ENCODE results near the gene ELMO2. TPM values are rescaled to one million over a fixed set of nuclear protein-coding genes. Genes with fewer than 3 reads are reported as not detected.

Gene ELMO2
- total RNA-seq, 1 donor from 2014 or later, result 53.3 TPM

- H3K4me3 Mint-ChIP-seq, result no peak overlapping the region
- peaks cover 12% of the 10 kb centered on the region for H3F3A ChIP-seq (ENCODE audit: low read depth)
- H2AFZ ChIP-seq (replicated peaks), result no peak overlapping the region
- H3K9ac ChIP-seq, result no peak overlapping the region
- no peak overlapping the region for H3K4me2 ChIP-seq
- no peaks in the 10 kb centered on the region for H3K79me2 ChIP-seq (ENCODE audit: low read depth)
- no peaks in the 10 kb centered on the region for H3K27me3 ChIP-seq
- peaks cover 15% of the 10 kb centered on the region for H3K4me1 ChIP-seq
- H3K27ac ChIP-seq, result no peak overlapping the region
- no peak overlapping the region for H3K27ac Mint-ChIP-seq
- peaks cover 3% of the 10 kb centered on the region for H3K4me1 Mint-ChIP-seq
- DNase-seq (ENCODE audit: low spot score), result no peak
- no peaks in the 10 kb centered on the region for H3K36me3 ChIP-seq
- TF ChIP-seq EZH2phosphoT487 (IDR thresholded peaks at IDR 0.05) (no peak), EZH2 (IDR thresholded peaks at IDR 0.05) (no peak), CTCF (IDR thresholded peaks at IDR 0.05) (no peak)
- H3K27me3 Mint-ChIP-seq (ENCODE audit: insufficient read depth, low read depth), result peaks cover 2% of the 10 kb centered on the region
- H3K36me3 Mint-ChIP-seq, result no peaks in the 10 kb centered on the region
- no peaks in the 10 kb centered on the region for H4K20me1 ChIP-seq (ENCODE audit: low read depth)
- no peaks in the 10 kb centered on the region for H3K9me3 Mint-ChIP-seq
- H3K4me3 ChIP-seq, result no peak overlapping the region
- no peaks in the 10 kb centered on the region for H3K9me3 ChIP-seq (ENCODE audit: low read depth)
Observed at GRCh38 chr20:46420878-46421277, 14.5 kb upstream of the ELMO2 start.

GRCh38 chr20:46419882-46420281 is 13.5 kb upstream of the ELMO2 start:
- no peaks in the 10 kb centered on the region for H4K20me1 ChIP-seq (ENCODE audit: low read depth)
- no peaks in the 10 kb centered on the region for H3K36me3 Mint-ChIP-seq
- H3K9ac ChIP-seq, result no peak overlapping the region
- H3K27me3 Mint-ChIP-seq (ENCODE audit: insufficient read depth, low read depth), result peaks cover 2% of the 10 kb centered on the region
- no peaks in the 10 kb centered on the region for H3K36me3 ChIP-seq
- no peaks in the 10 kb centered on the region for H3K27me3 ChIP-seq
- H3K9me3 ChIP-seq (ENCODE audit: low read depth), result no peaks in the 10 kb centered on the region
- TF ChIP-seq CTCF (IDR thresholded peaks at IDR 0.05), result no peak
- TF ChIP-seq EZH2phosphoT487 (IDR thresholded peaks at IDR 0.05), result no peak
- TF ChIP-seq EZH2 (IDR thresholded peaks at IDR 0.05), result no peak
- no peak overlapping the region for H3K4me2 ChIP-seq
- peaks cover 6% of the 10 kb centered on the region for H3K4me1 Mint-ChIP-seq
- H3K4me1 ChIP-seq, result peaks cover 15% of the 10 kb centered on the region
- peaks cover 12% of the 10 kb centered on the region for H3F3A ChIP-seq (ENCODE audit: low read depth)
- no peak overlapping the region for H2AFZ ChIP-seq (replicated peaks)
- H3K4me3 ChIP-seq, result no peak overlapping the region
- H3K4me3 Mint-ChIP-seq, result no peak overlapping the region
- no peaks in the 10 kb centered on the region for H3K79me2 ChIP-seq (ENCODE audit: low read depth)
- H3K9me3 Mint-ChIP-seq, result no peaks in the 10 kb centered on the region
- no peak for DNase-seq (ENCODE audit: low spot score)
- H3K27ac ChIP-seq, result no peak overlapping the region
- H3K27ac Mint-ChIP-seq, result no peak overlapping the region

- Mint-ChIP-seq H3K27me3 (ENCODE audit: insufficient read depth, low read depth) (peaks cover 4% of the 10 kb centered on the region), H3K4me1 (peaks cover 7% of the 10 kb centered on the region), H3K4me3 (no peak overlapping the region), H3K36me3 (no peaks in the 10 kb centered on the region), H3K27ac (no peak overlapping the region), H3K9me3 (no peaks in the 10 kb centered on the region)
- peaks cover 4% of the 10 kb centered on the region for H3F3A ChIP-seq (ENCODE audit: low read depth)
- H2AFZ ChIP-seq (replicated peaks), result no peak overlapping the region
- H3K9me3 ChIP-seq (ENCODE audit: low read depth), result no peaks in the 10 kb centered on the region
- H3K4me2 ChIP-seq, result no peak overlapping the region
- no peaks in the 10 kb centered on the region for H3K36me3 ChIP-seq
- H3K9ac ChIP-seq, result no peak overlapping the region
- no peaks in the 10 kb centered on the region for H3K27me3 ChIP-seq
- no peak for DNase-seq (ENCODE audit: low spot score)
- H3K27ac ChIP-seq, result no peak overlapping the region
- peaks cover 5% of the 10 kb centered on the region for H3K4me1 ChIP-seq
- H3K4me3 ChIP-seq, result no peak overlapping the region
- H3K79me2 ChIP-seq (ENCODE audit: low read depth), result no peaks in the 10 kb centered on the region
- H4K20me1 ChIP-seq (ENCODE audit: low read depth), result no peaks in the 10 kb centered on the region
- TF ChIP-seq EZH2phosphoT487 (IDR thresholded peaks at IDR 0.05) (no peak), CTCF (IDR thresholded peaks at IDR 0.05) (no peak)
Observed at GRCh38 chr20:46416839-46417238, 10.4 kb upstream of the ELMO2 start.

All from neural progenitor cell (in vitro differentiated cells).